GM18498 (cell line): ENCODE data around the gene PCSK6.
"Not testable (repeated sequence)": the region's sequence is repeated elsewhere in the genome, so short reads cannot be mapped to it uniquely, and the experiment has no call there.

ENCODE experiments used
- ATAC-seq: cut with Tn5 transposase; IDR thresholded peaks from one replicate; pipeline ENCODE4 v1.9.1; 2021; ENCODE audit warnings: mild to moderate bottlenecking, moderate library complexity; ENCODE audit not compliant: unreplicated experiment

Gene PCSK6

DNA sequence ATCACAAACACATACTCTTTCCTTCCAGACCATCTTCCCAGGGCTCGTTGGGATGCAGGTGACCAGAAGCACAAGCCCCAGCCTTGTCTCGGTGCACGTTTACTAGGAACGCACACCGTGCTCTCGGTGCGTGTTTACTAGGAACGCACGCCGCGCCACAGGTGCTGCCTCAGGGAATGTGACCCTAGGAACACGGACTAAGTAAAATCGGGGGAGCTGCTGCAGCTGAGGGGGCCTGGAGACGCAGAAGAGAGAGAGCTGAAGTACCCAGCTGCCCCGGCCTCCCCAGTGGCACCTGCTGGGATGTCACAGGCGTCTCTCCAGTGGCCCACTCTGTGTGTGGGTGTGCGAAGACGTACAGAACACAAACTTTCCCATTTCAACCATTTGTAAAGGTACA lies 103.5 kb downstream of the PCSK6 start:
- ATAC-seq, result no peak

DNA sequence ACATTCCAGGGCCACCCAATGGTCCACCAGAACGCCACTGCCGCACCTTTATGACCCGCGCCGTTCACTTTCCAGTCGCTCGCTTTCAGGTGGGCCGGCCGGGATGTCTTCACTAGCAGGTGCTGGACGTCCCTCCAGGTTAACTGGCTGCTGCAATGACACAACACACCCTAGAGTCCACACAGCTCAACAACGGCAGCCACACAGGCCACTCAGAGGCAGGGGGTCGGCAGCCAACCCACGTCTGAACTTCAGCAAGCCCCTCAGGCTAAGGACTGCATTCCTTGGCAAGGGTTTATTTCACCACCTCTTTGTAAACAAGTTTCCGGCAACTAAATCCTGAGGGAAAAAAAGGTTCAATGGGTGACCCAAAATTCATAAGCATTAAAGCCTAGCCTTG lies 105.2 kb downstream of the PCSK6 start:
- no peak for ATAC-seq

DNA sequence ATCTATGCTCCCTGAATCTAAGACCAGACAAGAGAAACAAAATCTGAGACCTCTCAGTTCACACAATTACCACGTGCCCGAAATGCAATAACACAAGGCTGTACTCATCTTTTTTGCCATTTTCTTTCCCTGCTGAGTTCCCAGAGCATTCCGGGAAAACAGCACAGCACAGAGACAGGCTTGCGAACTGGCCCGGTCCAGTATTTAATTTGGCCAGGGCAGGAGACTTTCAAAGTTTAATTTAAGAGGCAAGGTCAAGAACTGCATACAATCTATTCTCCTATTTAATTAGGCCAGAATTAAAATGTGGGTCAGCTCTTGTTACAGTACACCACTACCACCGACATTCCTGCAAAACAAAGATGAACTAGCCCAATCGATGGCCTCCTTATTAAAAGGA lies 107.0 kb downstream of the PCSK6 start:
- ATAC-seq, result no peak

DNA sequence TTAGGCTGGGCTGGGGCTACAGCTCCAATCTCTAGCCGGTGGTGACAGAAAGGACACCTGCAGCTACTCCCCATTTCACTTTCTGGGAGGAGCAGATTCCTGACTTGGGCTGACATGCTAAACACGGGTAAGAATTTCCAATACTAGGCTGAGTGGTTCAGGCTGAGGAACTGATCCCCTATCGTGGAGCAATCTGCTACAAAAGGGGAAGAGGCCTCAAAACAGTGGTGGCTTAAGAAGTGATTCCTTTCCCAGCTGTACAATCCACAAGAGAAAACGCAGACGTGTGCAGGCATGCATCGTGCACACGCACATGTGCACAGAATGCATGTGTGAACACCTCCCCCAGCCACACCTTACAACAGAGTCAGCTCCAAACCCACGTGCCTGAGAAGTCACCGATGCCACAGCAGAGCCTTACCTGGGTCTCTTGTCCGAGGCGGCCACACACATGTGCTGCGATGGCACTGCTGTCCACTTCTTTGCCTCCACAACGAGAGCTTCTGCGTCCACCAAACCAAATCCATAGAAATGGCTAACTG lies 107.8 kb downstream of the PCSK6 start:
- ATAC-seq, result no peak

DNA sequence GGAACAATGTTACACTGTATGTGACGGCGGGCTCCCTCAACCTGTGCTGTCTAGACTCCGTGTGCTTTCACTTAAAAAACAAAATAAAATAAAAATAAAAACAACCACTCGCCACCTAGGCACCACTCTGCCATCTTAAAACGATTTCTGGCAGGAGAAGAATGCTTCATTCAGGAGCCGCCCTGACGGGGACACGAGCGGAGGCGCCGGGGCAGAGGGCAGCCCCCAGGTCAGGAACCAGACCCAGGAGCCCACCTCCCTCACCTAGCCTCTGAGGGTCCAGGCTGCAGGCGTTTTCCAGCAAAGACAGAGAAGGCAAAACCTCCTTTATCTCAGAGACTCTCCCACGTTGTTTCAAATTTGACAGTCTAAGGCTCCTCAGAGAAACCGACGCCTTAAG lies 109.4 kb downstream of the PCSK6 start:
- ATAC-seq, result no peak

DNA sequence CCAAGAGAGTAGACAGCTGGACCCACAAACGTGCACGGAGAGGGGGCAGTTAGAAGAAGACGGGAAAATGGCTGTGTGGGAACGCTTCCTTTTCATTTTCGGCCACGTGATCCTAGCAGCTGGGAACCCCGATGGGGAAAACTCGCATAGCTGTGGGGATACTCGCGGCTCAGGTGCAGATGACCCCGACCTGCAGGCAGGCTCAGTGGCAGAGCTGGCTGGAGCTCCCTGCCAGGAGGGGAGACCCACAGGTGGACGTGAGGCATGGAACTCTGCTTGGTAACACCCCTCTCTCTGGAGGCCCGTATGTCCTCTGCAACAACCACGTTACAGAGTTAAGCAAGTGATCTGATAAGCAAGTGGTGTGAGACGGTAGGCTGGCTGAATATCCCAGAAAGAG lies 109.9 kb downstream of the PCSK6 start:
- ATAC-seq, result no peak

DNA sequence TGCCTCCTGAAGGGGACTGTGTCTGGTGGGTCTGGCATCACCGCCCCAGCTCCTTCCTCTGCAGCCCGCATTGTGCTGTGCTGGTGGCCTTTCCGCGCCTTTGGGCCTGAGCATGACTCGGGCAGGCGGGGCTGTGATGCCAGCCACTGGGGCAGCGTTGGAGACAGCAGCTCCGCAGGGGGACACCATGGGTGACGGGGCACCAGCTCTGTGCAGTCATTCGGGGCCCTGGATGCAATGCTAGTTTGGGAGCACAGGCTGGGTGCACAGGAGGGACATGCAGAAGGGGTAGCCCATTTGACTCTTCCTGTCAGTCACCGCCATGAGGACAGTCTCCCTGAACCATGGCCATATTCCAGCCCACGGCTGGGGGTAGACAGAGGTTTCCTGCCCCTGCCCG lies 110.6 kb downstream of the PCSK6 start:
- no peak for ATAC-seq

DNA sequence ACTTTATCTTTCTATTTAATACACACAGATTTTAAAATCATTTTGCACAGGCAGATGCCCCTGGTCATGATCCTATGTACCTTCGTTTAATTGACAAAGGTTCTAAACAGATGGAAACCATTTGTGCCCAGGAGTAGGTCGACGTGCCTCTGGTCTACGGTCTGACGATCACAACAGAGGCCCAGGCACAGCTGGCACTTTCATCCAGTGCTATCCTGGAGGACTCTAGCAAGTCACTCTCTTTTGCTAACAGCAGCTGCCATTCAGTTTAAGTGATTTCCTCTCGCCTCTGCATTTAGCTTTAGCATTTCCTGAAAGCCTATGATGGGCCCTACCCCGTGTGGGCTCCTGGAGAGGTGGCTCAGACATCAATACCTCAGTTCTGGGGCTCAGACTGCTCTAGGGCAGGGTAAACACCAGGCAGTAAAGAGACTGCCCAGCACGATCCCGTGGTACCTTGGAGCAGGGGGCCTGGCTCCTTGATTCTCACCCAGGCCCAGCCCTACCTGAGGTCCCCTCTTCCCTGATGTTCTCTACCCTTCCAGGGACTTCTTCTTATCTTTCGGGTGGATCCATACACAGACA lies 111.2 kb downstream of the PCSK6 start:
- no peak for ATAC-seq

DNA sequence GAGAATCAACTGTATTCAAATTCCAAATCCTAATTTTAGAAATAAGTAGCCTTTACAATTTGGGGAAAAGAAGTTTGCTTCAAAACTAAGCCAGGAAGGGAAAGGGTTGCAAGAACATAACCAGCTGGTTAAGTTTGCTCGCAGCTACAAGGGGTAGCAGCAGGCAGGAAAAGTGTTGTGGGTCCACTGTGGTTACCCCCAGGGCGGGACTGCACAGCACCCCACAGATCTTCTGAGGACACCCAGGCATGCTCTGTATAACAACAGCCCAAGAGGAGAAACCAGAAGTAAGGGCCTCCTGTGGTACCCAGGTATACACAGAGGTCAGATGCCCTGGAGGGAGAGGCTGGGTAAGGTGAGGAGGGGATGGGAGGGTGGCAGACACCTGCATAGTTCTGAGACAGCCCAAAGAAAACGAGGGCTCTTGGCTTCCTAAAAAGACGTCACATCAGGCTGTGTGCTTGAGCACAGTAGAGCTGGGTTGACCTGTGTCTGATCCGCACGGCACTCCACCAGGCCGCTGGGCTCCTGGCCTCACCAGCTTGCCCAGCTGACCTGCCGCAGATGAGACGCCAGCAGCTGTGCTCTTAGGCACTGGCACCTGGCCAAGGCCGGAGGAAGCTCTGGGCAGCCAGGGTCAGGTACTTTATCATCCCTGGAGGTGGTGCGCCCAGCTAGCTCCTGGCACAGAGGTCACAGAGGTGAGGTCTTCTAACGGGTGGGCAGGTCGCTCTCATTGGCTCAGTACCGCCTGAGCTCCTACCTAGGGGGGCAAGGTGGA lies 112.7 kb downstream of the PCSK6 start:
- no peak for ATAC-seq

DNA sequence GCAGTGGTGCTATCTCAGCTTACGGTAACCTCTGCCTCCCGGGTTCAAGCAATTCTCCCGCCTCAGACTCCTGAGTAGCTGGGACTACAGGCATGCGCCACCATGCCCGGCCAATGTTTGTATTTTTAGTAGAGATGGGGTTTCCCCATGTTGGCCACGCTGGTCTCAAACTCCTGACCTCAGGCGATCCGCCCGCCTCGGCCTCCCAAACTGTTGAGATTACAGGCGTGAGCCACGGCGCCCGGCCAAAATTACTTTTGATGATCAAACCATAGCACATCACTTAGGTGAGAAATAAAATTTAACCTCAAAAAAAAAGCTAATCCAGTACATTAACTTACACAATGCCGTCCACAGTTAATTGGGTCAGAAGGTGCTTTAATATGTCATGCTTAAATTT lies 114.5 kb downstream of the PCSK6 start:
- ATAC-seq, result not testable (repeated sequence)

DNA sequence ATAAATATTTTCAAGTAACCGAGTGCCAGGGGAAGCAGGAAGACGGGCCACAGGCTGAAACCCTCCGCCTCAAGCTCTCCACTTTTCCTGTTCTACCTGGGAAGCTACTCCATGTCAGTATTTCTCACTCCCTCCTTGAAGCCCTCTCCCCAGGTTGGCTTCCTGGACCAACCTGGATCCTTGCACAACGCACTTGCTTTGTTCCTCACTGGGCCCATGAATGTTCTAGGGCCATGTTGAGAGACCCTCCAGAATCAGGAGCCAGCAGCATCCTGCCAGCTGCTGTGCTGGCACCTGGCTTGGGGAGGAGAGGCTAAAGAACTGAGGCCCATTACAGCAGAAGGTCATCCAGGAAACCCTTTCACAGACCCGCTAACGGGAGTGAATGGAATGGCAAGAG lies 115.2 kb downstream of the PCSK6 start:
- ATAC-seq, result no peak

DNA sequence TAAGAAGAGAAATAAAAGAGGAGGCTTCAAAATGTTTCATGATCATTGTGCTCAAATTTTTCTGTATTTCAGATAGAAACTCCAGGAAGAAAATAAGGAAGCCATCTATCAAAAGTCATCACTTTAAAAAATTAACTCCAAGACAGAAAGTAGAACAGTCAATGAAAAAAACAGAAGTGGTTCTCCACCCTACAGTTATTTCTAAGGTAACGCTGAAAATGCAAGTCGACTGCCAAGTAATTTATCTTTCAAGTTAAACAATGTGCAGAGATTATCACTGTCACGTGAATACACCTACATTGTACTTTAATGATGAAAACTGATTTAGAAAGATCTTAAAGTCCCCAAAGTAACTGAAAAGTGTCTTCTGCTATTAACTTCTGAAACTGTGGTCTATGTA lies 115.9 kb downstream of the PCSK6 start:
- ATAC-seq, result no peak

DNA sequence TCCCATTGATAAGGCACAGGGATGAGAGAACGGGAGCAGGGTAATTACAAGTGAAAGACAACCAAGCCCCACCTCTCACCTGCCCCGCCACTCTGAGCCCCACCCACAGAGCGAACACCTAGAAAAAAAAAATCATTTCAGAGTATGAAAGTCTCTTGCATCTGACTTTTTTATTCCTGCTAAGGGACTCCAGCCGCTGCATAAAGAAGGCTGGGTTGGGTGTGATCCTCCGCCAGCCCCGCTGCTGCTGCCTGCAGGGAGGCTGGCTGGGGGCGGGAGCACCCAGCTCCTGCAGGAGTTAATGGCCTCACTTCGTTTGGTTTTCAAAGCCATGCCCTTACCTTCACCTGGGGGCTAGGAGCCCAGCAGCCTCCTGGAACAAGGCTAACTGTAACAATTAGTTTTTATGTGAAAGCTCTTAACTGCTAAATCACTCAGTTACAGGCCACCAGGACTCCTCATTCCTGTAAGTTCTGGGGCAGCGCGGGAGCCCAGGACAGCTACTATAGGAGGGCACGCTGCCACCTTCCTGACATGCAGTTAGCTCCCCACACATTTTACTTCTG lies 116.5 kb downstream of the PCSK6 start:
- no peak for ATAC-seq

DNA sequence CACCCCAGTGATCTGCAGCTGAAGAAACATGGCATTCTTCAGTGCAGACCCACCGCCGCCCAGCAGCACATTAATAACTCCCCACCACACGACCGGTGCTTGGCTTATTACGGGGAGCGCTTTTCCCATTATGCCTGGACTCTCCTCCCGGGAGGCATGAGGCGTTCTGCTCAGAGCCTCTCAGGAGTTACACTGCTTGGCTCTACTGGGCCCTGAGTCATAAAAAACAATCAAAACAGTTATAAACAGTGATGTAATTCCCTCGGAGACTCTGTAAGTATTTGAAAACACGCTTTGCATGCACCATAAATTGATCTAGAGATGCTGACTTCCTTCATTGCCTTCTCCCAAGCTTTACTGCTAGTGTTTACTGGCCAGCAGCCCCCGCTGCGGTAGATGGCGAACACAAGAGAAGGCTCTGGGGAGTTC lies 117.3 kb downstream of the PCSK6 start:
- no peak for ATAC-seq

DNA sequence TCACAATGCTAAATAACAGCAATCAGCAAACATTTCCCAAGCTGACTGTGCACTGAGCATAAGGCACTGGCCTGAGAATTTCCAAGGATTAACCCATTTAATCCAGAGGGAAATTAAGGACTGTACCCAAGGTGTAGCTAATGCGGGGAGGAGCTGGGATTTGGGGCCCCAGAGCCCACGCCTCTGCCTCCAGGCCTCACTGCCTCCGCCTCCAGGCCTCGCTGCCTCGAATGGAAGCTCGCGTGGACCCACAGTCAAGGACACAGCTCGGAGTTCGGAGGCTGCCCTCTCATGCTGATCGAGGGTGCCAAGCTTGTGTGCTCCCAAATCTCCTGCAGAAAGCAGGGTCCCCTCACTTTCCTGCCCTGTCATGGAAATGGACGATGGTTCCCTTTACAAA lies 118.0 kb downstream of the PCSK6 start:
- no peak for ATAC-seq

DNA sequence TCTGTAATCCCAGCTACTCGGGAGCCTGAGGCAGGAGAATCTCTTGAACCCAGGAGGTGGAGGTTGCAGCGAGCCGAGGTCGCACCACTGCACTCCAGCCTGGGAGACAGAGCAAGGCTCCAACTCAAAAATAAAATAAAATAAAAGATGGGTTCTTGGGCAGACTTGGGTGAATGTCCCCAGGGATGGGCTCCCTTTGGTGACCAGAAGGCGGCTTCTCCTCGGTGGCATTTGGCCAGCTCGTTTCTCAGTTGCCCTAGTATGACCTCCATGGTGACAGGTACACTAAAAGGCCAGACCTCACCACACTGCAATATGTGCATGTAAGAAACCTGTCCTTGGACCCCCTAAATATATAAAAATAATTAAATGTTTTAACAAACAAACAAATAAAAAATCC lies 118.4 kb downstream of the PCSK6 start:
- no peak for ATAC-seq

DNA sequence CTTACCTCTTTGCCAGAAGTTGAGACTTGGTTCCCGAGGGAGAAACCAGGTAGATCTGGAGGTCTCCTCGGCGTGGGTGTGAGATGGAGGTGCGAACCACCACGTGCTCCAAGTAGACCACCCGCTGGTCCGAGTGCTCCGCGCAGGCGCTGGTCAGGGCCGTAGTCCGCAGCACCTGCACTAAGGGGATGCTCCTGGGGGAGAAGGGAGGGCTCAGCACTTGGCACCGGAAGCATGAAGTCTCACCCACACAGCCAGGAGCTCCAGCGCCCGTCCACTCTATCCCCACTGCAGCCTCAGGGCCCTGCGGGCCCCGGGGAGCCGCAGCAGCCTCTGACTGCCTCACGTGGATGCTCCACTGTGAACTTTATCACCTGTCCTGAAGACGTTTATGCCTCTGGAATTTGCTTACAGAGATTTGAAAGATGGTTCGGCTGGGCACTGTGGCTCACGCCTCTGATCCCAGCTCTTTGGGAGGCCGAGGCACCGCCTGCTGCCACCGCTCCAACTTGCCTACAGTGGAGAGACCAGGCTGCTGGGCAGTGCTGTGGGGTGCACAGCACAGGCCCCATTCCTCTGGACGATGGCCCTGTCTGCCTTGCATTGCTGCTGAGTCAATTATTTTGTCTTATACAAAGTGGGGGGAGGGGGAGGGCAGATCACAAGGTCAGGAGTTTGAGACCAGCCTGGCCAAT lies 119.0 kb downstream of the PCSK6 start:
- ATAC-seq, result no peak

DNA sequence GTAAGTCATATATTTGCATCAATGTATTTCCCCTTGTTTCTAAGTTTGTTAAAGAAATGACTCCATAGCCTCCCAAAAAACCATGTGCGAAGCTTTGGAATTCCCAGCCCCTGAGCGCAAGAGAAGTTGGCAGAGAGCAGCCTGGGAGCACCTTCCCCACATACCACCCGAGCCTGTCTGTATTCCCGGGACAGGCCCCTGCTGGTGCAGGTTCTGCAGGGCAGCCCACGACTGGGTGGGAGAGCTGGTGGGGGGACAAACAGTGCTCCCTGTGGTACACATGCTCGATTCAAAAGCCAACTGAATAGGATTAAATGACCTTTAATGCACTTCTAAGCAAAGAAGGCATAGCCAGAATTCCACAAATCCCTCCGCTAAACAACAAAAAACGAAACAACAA lies 119.8 kb downstream of the PCSK6 start:
- no peak for ATAC-seq

DNA sequence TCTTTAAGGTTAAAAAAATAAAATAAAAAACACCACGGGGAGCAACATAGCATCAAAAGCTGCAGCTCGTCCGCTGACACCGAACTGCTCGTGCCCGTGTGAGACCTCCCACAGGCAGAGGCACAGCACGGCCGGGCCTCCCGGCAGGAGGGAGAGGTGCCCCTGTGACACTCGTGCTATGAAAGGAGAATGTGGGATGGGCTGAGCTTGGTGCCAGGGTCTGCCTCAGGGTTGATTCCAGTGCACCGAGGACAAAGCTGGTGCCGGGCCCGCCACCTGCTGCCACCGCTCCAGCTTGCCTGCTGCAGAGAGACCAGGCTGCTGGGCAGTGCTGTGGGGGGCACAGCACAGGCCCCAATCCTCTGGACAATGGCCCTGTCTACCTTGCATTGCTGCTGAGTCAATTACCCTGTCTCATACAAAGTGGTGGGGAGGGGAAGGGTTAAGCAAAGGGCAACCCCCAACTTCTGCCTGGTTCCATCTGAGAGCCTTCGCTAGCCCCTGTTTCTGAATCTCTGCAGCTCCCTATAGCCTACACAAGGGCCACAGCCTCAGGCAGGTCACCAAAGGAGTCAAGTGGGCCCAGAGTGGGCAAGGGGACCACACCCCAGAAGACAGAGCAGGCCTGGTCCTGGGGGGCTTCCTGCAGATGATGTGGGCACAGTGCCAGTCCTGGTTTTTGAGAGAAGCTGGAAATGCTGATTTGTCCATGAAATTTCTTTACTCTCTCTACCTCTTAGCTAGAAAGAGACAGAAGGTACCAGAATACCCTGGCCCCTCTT lies 120.5 kb downstream of the PCSK6 start:
- ATAC-seq, result no peak

DNA sequence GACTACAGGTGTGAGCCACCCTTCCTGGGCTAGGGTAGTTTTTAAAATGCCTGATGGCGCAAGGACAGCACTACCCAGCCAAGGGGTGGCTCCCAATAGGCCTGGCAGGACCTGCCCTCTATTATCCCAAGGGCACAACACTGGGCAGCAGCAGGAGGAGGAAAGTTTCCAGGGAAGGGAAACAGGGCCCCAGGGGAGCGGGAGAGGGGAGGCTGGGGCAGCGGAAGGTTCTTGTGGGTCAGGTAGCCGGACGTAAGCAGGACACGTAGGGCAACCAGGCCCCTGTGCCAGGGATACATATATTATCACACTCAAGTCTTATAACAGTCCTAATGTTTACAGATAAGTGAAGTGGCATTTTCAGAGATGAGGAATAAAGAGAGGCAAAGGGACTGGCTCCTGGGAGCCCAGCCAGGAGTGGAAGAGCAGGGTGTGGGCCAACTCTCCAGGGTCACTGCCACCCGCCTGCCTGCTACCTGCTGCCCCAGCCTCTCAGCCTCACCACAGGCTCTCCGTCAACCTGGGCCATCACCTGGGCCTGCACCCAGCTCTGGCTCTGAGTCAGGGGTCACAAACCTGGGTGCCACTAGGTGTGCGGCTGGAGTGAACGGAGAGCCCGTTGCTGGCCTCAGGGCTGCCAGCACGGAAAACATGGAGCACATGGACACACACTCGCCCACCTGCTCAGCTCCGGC lies 121.3 kb downstream of the PCSK6 start:
- ATAC-seq, result no peak
